Measurements from ENCODE around the gene PCNT. TPM values are rescaled to one million over a fixed set of nuclear protein-coding genes. Genes with fewer than 3 reads are reported as not detected.

The PCNT gene
- total RNA-seq, 1 donor = 19.2 TPM

DNA sequence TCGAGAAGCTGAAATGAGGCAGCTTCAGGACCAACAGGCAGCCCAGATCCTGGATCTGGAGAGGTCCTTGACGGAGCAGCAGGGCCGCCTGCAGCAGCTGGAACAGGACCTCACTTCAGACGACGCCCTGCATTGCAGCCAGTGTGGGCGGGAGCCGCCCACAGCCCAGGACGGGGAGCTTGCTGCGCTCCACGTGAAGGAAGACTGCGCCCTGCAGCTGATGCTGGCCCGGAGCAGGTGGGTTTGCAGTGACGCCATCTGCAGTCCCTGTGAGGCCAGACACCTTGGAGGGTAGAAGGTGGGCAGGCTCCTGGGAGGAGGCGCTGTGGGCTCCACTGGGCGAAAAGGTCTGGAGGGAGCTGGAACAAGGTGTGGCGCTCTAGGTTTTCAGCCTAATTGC is 39.7 kb downstream of the PCNT start:
- Histone ChIP-seq H3K79me2 (ENCODE audit: insufficient read depth, low read length) (peaks cover 3% of the 10 kb centered on the region), H2AFZ (ENCODE audit: low read length) (no peak overlapping the region), H3K4me1 (ENCODE audit: insufficient read depth, low read length) (no peaks in the 10 kb centered on the region), H4K20me1 (ENCODE audit: insufficient read depth, low read length) (no peaks in the 10 kb centered on the region), H3K4me3 (ENCODE audit: insufficient read depth, low read length) (no peak overlapping the region), H3K27me3 (ENCODE audit: insufficient read depth, low read length) (no peaks in the 10 kb centered on the region), H3K9me3 (ENCODE audit: low read depth, low read length) (no peaks in the 10 kb centered on the region), H3K36me3 (ENCODE audit: insufficient read depth, low read length) (peaks cover 37% of the 10 kb centered on the region), H3K27ac (ENCODE audit: low read depth, low read length) (no peak overlapping the region), H3K4me2 (ENCODE audit: insufficient read depth, low read length) (no peak overlapping the region)
- TF ChIP-seq CTCF (IDR thresholded peaks at IDR 0.05; ENCODE audit: extremely low read depth, low read depth, low read length) = no peak
- peak; percentile 41 for DNase-seq (ENCODE audit: insufficient read length, low spot score, missing footprints)

- no peak overlapping the region for H3K4me3 ChIP-seq (ENCODE audit: insufficient read depth, low read length)
- H3K36me3 ChIP-seq (ENCODE audit: insufficient read depth, low read length) = peaks cover 34% of the 10 kb centered on the region
- H3K9me3 ChIP-seq (ENCODE audit: low read depth, low read length) = no peaks in the 10 kb centered on the region
- no peaks in the 10 kb centered on the region for H3K4me1 ChIP-seq (ENCODE audit: insufficient read depth, low read length)
- H3K27ac ChIP-seq (ENCODE audit: low read depth, low read length) = no peak overlapping the region
- no peak overlapping the region for H2AFZ ChIP-seq (ENCODE audit: low read length)
- H4K20me1 ChIP-seq (ENCODE audit: insufficient read depth, low read length) = no peaks in the 10 kb centered on the region
- H3K4me2 ChIP-seq (ENCODE audit: insufficient read depth, low read length) = no peak overlapping the region
- H3K79me2 ChIP-seq (ENCODE audit: insufficient read depth, low read length) = peaks cover 18% of the 10 kb centered on the region
- peak; percentile 65 for DNase-seq (ENCODE audit: insufficient read length, low spot score, missing footprints)
- no peaks in the 10 kb centered on the region for H3K27me3 ChIP-seq (ENCODE audit: insufficient read depth, low read length)
- TF ChIP-seq CTCF (IDR thresholded peaks at IDR 0.05; ENCODE audit: extremely low read depth, low read depth, low read length) = no peak
These were observed 42.1 kb downstream of the PCNT start for GRCh38 chr21:46366091-46366490.

DNA sequence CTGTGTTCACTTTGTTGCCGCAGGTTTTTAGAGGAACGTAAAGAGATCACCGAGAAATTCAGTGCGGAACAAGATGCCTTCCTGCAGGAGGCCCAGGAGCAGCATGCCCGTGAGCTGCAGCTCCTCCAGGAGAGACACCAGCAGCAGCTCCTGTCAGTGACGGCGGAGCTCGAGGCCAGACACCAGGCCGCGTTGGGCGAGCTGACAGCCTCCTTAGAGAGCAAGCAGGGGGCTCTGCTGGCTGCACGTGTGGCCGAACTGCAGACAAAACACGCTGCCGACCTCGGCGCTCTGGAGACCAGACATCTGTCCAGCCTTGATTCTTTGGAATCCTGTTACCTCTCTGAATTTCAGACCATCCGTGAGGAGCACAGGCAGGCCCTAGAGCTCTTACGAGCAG is 42.6 kb downstream of the PCNT start:
- H3K36me3 ChIP-seq (ENCODE audit: insufficient read depth, low read length) = peaks cover 30% of the 10 kb centered on the region
- no peaks in the 10 kb centered on the region for H3K9me3 ChIP-seq (ENCODE audit: low read depth, low read length)
- H3K4me3 ChIP-seq (ENCODE audit: insufficient read depth, low read length) = no peak overlapping the region
- no peak overlapping the region for H3K4me2 ChIP-seq (ENCODE audit: insufficient read depth, low read length)
- DNase-seq (ENCODE audit: insufficient read length, low spot score, missing footprints) = peak; percentile 72
- H3K27ac ChIP-seq (ENCODE audit: low read depth, low read length) = no peak overlapping the region
- TF ChIP-seq CTCF (IDR thresholded peaks at IDR 0.05; ENCODE audit: extremely low read depth, low read depth, low read length) = no peak
- H2AFZ ChIP-seq (ENCODE audit: low read length) = no peak overlapping the region
- H4K20me1 ChIP-seq (ENCODE audit: insufficient read depth, low read length) = peaks cover 2% of the 10 kb centered on the region
- peaks cover 21% of the 10 kb centered on the region for H3K79me2 ChIP-seq (ENCODE audit: insufficient read depth, low read length)
- H3K4me1 ChIP-seq (ENCODE audit: insufficient read depth, low read length) = no peaks in the 10 kb centered on the region
- H3K27me3 ChIP-seq (ENCODE audit: insufficient read depth, low read length) = no peaks in the 10 kb centered on the region

GRCh38 chr21:46366966-46367365 is 43.0 kb downstream of the PCNT start:
- Histone ChIP-seq H4K20me1 (ENCODE audit: insufficient read depth, low read length) (peaks cover 7% of the 10 kb centered on the region), H2AFZ (ENCODE audit: low read length) (no peak overlapping the region), H3K4me2 (ENCODE audit: insufficient read depth, low read length) (no peak overlapping the region), H3K4me1 (ENCODE audit: insufficient read depth, low read length) (no peaks in the 10 kb centered on the region), H3K27me3 (ENCODE audit: insufficient read depth, low read length) (no peaks in the 10 kb centered on the region), H3K36me3 (ENCODE audit: insufficient read depth, low read length) (peaks cover 26% of the 10 kb centered on the region), H3K4me3 (ENCODE audit: insufficient read depth, low read length) (no peak overlapping the region), H3K79me2 (ENCODE audit: insufficient read depth, low read length) (peaks cover 25% of the 10 kb centered on the region), H3K27ac (ENCODE audit: low read depth, low read length) (no peak overlapping the region), H3K9me3 (ENCODE audit: low read depth, low read length) (no peaks in the 10 kb centered on the region)
- DNase-seq (ENCODE audit: insufficient read length, low spot score, missing footprints) = peak; percentile 47
- TF ChIP-seq CTCF (IDR thresholded peaks at IDR 0.05; ENCODE audit: extremely low read depth, low read depth, low read length) = no peak
